ENCODE data around the gene CACNA1C.

DNA sequence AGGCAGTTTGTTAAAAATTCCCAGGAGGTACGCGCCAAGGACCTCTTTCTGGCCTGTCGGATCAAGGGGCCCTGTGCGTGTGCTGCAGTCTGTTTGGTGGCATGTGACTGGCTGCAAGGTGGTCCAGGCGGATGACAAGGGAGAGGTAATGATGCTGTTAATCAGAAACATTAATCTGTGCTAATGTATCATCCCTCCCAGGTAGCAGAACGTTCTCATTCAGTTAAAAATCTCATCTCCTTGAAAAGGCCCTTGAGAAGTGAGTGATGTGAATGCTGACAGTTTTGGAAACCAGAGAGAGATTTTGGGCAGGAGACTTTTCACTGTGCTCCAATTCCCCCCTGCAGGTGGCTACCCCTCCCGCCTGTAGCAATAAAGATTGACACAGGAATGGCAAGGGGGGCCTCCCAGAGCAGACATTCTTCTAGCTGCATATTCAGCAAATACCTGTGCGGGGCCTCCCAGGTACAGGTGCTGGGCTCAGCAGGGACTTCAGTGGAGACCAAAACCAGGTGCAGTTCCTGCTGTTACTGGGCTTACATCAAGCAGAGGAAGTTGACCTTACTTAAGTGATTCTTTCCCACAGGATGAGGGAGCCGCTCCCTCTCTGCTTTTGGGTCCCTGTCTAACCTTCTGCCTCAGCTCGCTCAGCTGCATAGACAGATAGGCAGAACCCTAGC is 364.8 kb downstream of the CACNA1C start:
- TF ChIP-seq, protein P1, sequence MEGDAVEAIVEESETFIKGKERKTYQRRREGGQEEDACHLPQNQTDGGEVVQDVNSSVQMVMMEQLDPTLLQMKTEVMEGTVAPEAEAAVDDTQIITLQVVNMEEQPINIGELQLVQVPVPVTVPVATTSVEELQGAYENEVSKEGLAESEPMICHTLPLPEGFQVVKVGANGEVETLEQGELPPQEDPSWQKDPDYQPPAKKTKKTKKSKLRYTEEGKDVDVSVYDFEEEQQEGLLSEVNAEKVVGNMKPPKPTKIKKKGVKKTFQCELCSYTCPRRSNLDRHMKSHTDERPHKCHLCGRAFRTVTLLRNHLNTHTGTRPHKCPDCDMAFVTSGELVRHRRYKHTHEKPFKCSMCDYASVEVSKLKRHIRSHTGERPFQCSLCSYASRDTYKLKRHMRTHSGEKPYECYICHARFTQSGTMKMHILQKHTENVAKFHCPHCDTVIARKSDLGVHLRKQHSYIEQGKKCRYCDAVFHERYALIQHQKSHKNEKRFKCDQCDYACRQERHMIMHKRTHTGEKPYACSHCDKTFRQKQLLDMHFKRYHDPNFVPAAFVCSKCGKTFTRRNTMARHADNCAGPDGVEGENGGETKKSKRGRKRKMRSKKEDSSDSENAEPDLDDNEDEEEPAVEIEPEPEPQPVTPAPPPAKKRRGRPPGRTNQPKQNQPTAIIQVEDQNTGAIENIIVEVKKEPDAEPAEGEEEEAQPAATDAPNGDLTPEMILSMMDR (IDR thresholded peaks at IDR 0.05), result no peak
- TF ChIP-seq POLR2A (IDR thresholded peaks at IDR 0.05), result no peak
- no peak for TF ChIP-seq EP300 (IDR thresholded peaks at IDR 0.05)

Data from tibial nerve (tissue), 4 donors.